ENCODE results near the gene OOSP4A. TPM values are rescaled to one million over a fixed set of nuclear protein-coding genes. Genes with fewer than 3 reads are reported as not detected.

OOSP4A gene
- total RNA-seq, 1 donor from 2014 or later = not detected

GRCh38 chr11:60018058-60018457, 54.2 kb downstream of the OOSP4A start:
- no peaks in the 10 kb centered on the region for H3K4me1 ChIP-seq
- DNase-seq = no peak
- TF ChIP-seq CTCF (IDR thresholded peaks at IDR 0.05; ENCODE audit: borderline replicate concordance) = no peak
- H3K27ac ChIP-seq (replicated peaks) = no peak overlapping the region
- no peaks in the 10 kb centered on the region for H3K36me3 ChIP-seq
- intact Hi-C loops (cut with micrococcal nuclease) = no loop called here
- H3K9me3 ChIP-seq (replicated peaks) = no peaks in the 10 kb centered on the region
- H3K27me3 ChIP-seq (ENCODE audit: low read depth) = no peaks in the 10 kb centered on the region
- no peak overlapping the region for H3K4me3 ChIP-seq

Other genes starting within 250 kb of the OOSP4A start
- 8.4 TPM for gene STX3, start 208.7 kb upstream of the OOSP4A start, total RNA-seq
- 93.2 TPM for gene MRPL16, start 153.3 kb upstream of the OOSP4A start, total RNA-seq
- gene CBLIF, start 118.5 kb upstream of the OOSP4A start, total RNA-seq = not detected
- gene TCN1, start 97.5 kb upstream of the OOSP4A start, total RNA-seq = not detected
- gene OOSP3, start 85.3 kb upstream of the OOSP4A start, total RNA-seq = not detected
- gene OOSP1, start 25.6 kb upstream of the OOSP4A start, total RNA-seq = not detected
- not detected for gene OOSP4B, start 53.1 kb downstream of the OOSP4A start, total RNA-seq
- not detected for gene OOSP2, start 76.4 kb downstream of the OOSP4A start, total RNA-seq
- gene MS4A3, start 92.6 kb downstream of the OOSP4A start, total RNA-seq = not detected
- gene MS4A2, start 124.6 kb downstream of the OOSP4A start, total RNA-seq = 0.41 TPM
- 42.1 TPM for gene MS4A6A, start 219.1 kb downstream of the OOSP4A start, total RNA-seq